Measurements from ENCODE around the gene TTC28.

Gene TTC28

GRCh38 chr22:28000361-28000760, 679.3 kb downstream of the TTC28 start:
- Histone ChIP-seq H3K4me3 (ENCODE audit: low read length, poor library complexity, severe bottlenecking) (no peak overlapping the region), H3K36me3 (ENCODE audit: insufficient read depth, low read length) (peaks cover 91% of the 10 kb centered on the region), H3K79me2 (ENCODE audit: insufficient read depth, low read length) (no peaks in the 10 kb centered on the region), H3K4me1 (ENCODE audit: insufficient read depth, low read length, poor library complexity, severe bottlenecking) (no peaks in the 10 kb centered on the region), H3K9ac (ENCODE audit: low read depth, low read length, poor library complexity, severe bottlenecking) (no peak overlapping the region), H2AFZ (ENCODE audit: low read length) (no peak overlapping the region), H4K20me1 (ENCODE audit: insufficient read depth, low read length, poor library complexity, severe bottlenecking) (no peaks in the 10 kb centered on the region), H3K27me3 (ENCODE audit: insufficient read depth, low read length, poor library complexity, severe bottlenecking) (no peaks in the 10 kb centered on the region), H3K9me3 (ENCODE audit: insufficient read depth, low read depth, low read length) (no peaks in the 10 kb centered on the region), H3K9me2 (replicated peaks; ENCODE audit: low read depth, low read length) (no peaks in the 10 kb centered on the region), H3K4me2 (ENCODE audit: low read depth, low read length, poor library complexity, severe bottlenecking) (no peak overlapping the region), H3F3A (ENCODE audit: low read depth) (no peaks in the 10 kb centered on the region)
- TF ChIP-seq EZH2phosphoT487 (IDR thresholded peaks at IDR 0.05; ENCODE audit: borderline replicate concordance) (no peak), CTCF (conservative IDR thresholded peaks at IDR 0.05; ENCODE audit: low read length) (no peak)

GRCh38 chr22:27999876-28000275, 679.8 kb downstream of the TTC28 start:
- Histone ChIP-seq H3K9me2 (replicated peaks; ENCODE audit: low read depth, low read length) (no peaks in the 10 kb centered on the region), H3K9ac (ENCODE audit: low read depth, low read length, poor library complexity, severe bottlenecking) (no peak overlapping the region), H4K20me1 (ENCODE audit: insufficient read depth, low read length, poor library complexity, severe bottlenecking) (no peaks in the 10 kb centered on the region), H3K79me2 (ENCODE audit: insufficient read depth, low read length) (no peaks in the 10 kb centered on the region), H3K4me2 (ENCODE audit: low read depth, low read length, poor library complexity, severe bottlenecking) (no peak overlapping the region), H3K4me3 (ENCODE audit: low read length, poor library complexity, severe bottlenecking) (no peak overlapping the region), H3K4me1 (ENCODE audit: insufficient read depth, low read length, poor library complexity, severe bottlenecking) (no peaks in the 10 kb centered on the region), H3K36me3 (ENCODE audit: insufficient read depth, low read length) (peaks cover 91% of the 10 kb centered on the region), H3K9me3 (ENCODE audit: insufficient read depth, low read depth, low read length) (no peaks in the 10 kb centered on the region), H2AFZ (ENCODE audit: low read length) (no peak overlapping the region), H3K27me3 (ENCODE audit: insufficient read depth, low read length, poor library complexity, severe bottlenecking) (no peaks in the 10 kb centered on the region), H3F3A (ENCODE audit: low read depth) (no peaks in the 10 kb centered on the region)
- TF ChIP-seq EZH2phosphoT487 (IDR thresholded peaks at IDR 0.05; ENCODE audit: borderline replicate concordance) (no peak), CTCF (conservative IDR thresholded peaks at IDR 0.05; ENCODE audit: low read length) (no peak)

- no peak overlapping the region for H3K4me2 ChIP-seq (ENCODE audit: low read depth, low read length, poor library complexity, severe bottlenecking)
- peaks cover 89% of the 10 kb centered on the region for H3K36me3 ChIP-seq (ENCODE audit: insufficient read depth, low read length)
- TF ChIP-seq CTCF (conservative IDR thresholded peaks at IDR 0.05; ENCODE audit: low read length) (no peak), EZH2phosphoT487 (IDR thresholded peaks at IDR 0.05; ENCODE audit: borderline replicate concordance) (no peak)
- H3K27me3 ChIP-seq (ENCODE audit: insufficient read depth, low read length, poor library complexity, severe bottlenecking) = no peaks in the 10 kb centered on the region
- H2AFZ ChIP-seq (ENCODE audit: low read length) = no peak overlapping the region
- no peaks in the 10 kb centered on the region for H3F3A ChIP-seq (ENCODE audit: low read depth)
- H3K9me2 ChIP-seq (replicated peaks; ENCODE audit: low read depth, low read length) = no peaks in the 10 kb centered on the region
- no peaks in the 10 kb centered on the region for H4K20me1 ChIP-seq (ENCODE audit: insufficient read depth, low read length, poor library complexity, severe bottlenecking)
- H3K9me3 ChIP-seq (ENCODE audit: insufficient read depth, low read depth, low read length) = no peaks in the 10 kb centered on the region
- H3K4me3 ChIP-seq (ENCODE audit: low read length, poor library complexity, severe bottlenecking) = no peak overlapping the region
- H3K4me1 ChIP-seq (ENCODE audit: insufficient read depth, low read length, poor library complexity, severe bottlenecking) = no peaks in the 10 kb centered on the region
- H3K9ac ChIP-seq (ENCODE audit: low read depth, low read length, poor library complexity, severe bottlenecking) = no peak overlapping the region
- H3K79me2 ChIP-seq (ENCODE audit: insufficient read depth, low read length) = no peaks in the 10 kb centered on the region
Measured at GRCh38 chr22:27998511-27999410, 680.9 kb downstream of the TTC28 start.

Measured in Loucy (cell line).